ENCODE data around the gene ANKAR. TPM values are rescaled to one million over a fixed set of nuclear protein-coding genes. Genes with fewer than 3 reads are reported as not detected.
"Not testable (repeated sequence)": the region's sequence is repeated elsewhere in the genome, so short reads cannot be mapped to it uniquely, and the experiment has no call there.

The ANKAR gene
- total and polyA plus RNA-seq, 8 donors, result 2.0 to 26.8 (median 5.5) TPM

DNA sequence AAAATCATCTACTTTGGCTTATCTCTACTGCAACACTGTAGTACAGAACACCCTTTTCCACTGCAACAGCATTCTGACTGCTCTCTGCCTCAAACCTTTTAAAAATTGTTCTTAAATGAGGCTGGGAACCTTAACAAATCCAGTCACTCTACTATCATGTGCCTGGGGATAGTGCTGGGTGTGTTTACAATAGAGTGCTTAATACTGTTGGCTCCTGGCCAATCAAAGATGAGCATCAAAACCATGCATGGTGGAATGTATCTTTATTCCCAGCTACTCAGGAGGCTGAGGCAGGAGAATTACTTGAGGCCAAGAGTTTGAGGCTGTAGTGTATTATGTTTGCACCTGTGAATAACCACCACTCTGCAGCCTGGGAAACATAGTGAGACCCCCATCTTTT is 7.4 kb downstream of the ANKAR start:
- Histone ChIP-seq H3K27me3 (no peaks in the 10 kb centered on the region), H3K9me3 (no peaks in the 10 kb centered on the region), H3K36me3 (no peaks in the 10 kb centered on the region), H3K4me3 (no peak overlapping the region), H3K4me1 (peaks cover 0 to 22% (median 13%) of the 10 kb centered on the region in 4 donors), H3K27ac (no peak overlapping the region)
- intact Hi-C loops (cut with DNase I; ENCODE audit: low total_unique reads), result no loop called here
- no peak for TF ChIP-seq POLR2A (IDR thresholded peaks at IDR 0.05)
- TF ChIP-seq CTCF (IDR thresholded peaks at IDR 0.05), result no peak
- no peak for TF ChIP-seq POLR2AphosphoS5 (IDR thresholded peaks at IDR 0.05)
- no peak for TF ChIP-seq EP300 (IDR thresholded peaks at IDR 0.05)
- no peak for DNase-seq

- TF ChIP-seq CTCF (IDR thresholded peaks at IDR 0.05), result no peak
- TF ChIP-seq EP300 (IDR thresholded peaks at IDR 0.05), result no peak
- TF ChIP-seq POLR2AphosphoS5 (IDR thresholded peaks at IDR 0.05), result no peak
- no peak for TF ChIP-seq POLR2A (IDR thresholded peaks at IDR 0.05)
Observed at GRCh38 chr2:189683348-189683747, 8.9 kb downstream of the ANKAR start.

GRCh38 chr2:189684811-189685210 is 10.3 kb downstream of the ANKAR start:
- 68 to 88% (median 81%) methylated on average over 1 of the region's 1 CpG for WGBS, 5 donors
- TF ChIP-seq CTCF (IDR thresholded peaks at IDR 0.05) (no peak), POLR2A (IDR thresholded peaks at IDR 0.05) (no peak)
- intact Hi-C loops (cut with DNase I; ENCODE audit: low total_unique reads), result no loop called here

More at GRCh38 chr2:189683348-189683747, 8.9 kb downstream of the ANKAR start:
- no peaks in the 10 kb centered on the region for H3K36me3 ChIP-seq
- intact Hi-C loops (cut with DNase I; ENCODE audit: low total_unique reads), result no loop called here
- H3K9me3 ChIP-seq, result no peaks in the 10 kb centered on the region
- no peaks in the 10 kb centered on the region for H3K27me3 ChIP-seq
- no peak overlapping the region for H3K4me3 ChIP-seq
- 26 to 57% (median 42%) methylated on average over 1 of the region's 1 CpG for WGBS, 5 donors
- peaks cover 0 to 22% (median 11%) of the 10 kb centered on the region in 4 donors for H3K4me1 ChIP-seq
- no peak overlapping the region for H3K27ac ChIP-seq
- no peak for DNase-seq

DNA sequence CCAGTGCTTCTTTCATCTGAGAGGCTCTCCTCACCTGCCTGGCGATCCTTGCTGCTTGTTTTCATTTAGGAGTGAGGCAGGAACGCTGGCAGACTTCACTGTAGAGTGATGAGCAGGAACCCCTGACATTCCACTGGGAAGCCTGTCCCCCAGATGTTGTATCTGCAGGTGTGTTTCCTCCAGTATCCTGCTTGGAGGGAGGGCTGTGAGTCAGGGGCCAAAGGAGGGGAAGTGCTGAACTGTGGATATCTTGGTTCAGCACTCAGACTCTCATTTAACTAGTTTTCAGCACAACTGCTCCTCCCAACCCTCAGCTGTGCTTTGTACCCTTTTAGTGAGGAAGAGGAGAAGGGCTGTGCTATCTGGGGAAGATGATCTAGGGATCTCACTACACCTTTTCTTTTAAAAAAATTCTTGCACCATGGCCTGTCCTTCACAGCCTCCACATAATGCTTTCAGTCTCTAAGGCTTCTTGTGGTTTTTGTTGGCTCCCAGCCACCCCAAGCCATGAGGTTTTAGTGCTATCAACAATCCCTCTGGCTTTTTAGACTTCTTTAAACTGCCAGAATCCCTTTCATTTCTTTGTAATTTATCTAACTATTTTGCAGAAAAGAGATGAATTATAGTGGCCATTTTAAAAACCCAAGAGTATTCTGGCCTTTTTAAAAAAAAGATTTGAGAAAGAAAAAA is 11.2 kb downstream of the ANKAR start:
- no peak for TF ChIP-seq CTCF (IDR thresholded peaks at IDR 0.05)
- no peak for TF ChIP-seq EP300 (IDR thresholded peaks at IDR 0.05)
- TF ChIP-seq POLR2A (IDR thresholded peaks at IDR 0.05), result no peak
- TF ChIP-seq POLR2AphosphoS5 (IDR thresholded peaks at IDR 0.05), result no peak
- H3K36me3 ChIP-seq, result peaks cover 0 to 3% (median 0%) of the 10 kb centered on the region in 4 donors
- intact Hi-C loops (cut with DNase I; ENCODE audit: low total_unique reads), result no loop called here
- H3K4me3 ChIP-seq, result no peak overlapping the region
- no peaks in the 10 kb centered on the region for H3K9me3 ChIP-seq
- peaks cover 0 to 13% (median 11%) of the 10 kb centered on the region in 4 donors for H3K4me1 ChIP-seq
- WGBS, 5 donors, result 65 to 83% (median 76%) methylated on average over 2 of the region's 2 CpGs
- no peak overlapping the region for H3K27ac ChIP-seq
- no peaks in the 10 kb centered on the region for H3K27me3 ChIP-seq
- DNase-seq, result peak; percentile 40 to 54

More at GRCh38 chr2:189684811-189685210, 10.3 kb downstream of the ANKAR start:
- no peak overlapping the region for H3K4me3 ChIP-seq
- no peaks in the 10 kb centered on the region for H3K36me3 ChIP-seq
- no peaks in the 10 kb centered on the region for H3K9me3 ChIP-seq
- no peaks in the 10 kb centered on the region for H3K27me3 ChIP-seq
- H3K27ac ChIP-seq, result no peak overlapping the region
- no peak for DNase-seq
- H3K4me1 ChIP-seq, result peaks cover 0 to 18% (median 11%) of the 10 kb centered on the region in 4 donors

DNA sequence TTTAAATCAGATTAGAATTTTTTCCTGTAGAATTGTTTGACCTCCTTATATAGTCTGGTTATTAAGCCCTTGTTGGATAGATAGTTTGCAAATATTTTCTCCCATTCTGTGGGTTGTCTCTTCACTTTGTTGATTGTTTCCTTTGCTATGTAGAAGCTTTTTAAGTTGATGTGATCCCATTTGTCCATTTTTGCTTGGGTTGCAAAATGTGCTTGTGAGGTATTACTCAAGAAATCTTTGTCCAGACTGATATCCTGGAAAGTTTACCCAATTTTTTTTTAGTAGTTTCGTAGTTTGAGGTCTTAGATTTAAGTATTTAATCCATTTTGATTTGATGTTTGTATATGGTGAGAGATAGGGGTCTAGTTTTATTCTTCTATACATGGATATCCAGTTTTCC is 13.3 kb downstream of the ANKAR start:
- H3K27ac ChIP-seq; DNase-seq; H3K27me3 ChIP-seq; intact Hi-C loops (cut with DNase I; ENCODE audit: low total_unique reads); H3K4me3 ChIP-seq; H3K36me3 ChIP-seq; H3K9me3 ChIP-seq: not testable (repeated sequence)
- 71 to 88% (median 83%) methylated on average over 1 of the region's 1 CpG for WGBS, 5 donors
- H3K4me1 ChIP-seq, result peaks cover 0 to 13% (median 11%) of the 10 kb centered on the region in 4 donors

All from stomach (tissue), 9 donors.